Peyer's patch (tissue), 4 donors: ENCODE results near the gene WBP4.

Experiments used
- CTCF ChIP-seq, 6 experiments: fragments of 450-650 bp in 4 of 6; fragments of 200-600 bp in 2 of 6; sonication (generic) in 1 of 6; IDR thresholded peaks; one replicate each; pipeline ENCODE4 v1.5.1; 2017 to 2019; ENCODE audit warnings: antibody characterized with exemption in 6 of 6, mild to moderate bottlenecking in 3 of 6, moderate library complexity in 1 of 6
- POLR2A ChIP-seq, 2 donors: fragments of 450-650 bp; IDR thresholded peaks; one replicate each; pipeline ENCODE4 v1.5.1; 2017; ENCODE audit warnings: antibody characterized with exemption in 2 of 2, mild to moderate bottlenecking in 2 of 2, moderate library complexity in 2 of 2

GRCh38 chr13:41127701-41128100 lies 66.4 kb downstream of the WBP4 start:
- TF ChIP-seq POLR2A (IDR thresholded peaks at IDR 0.05) = no peak
- no peak for TF ChIP-seq CTCF (IDR thresholded peaks at IDR 0.05)
